Posterior vena cava (tissue), 2 donors: ENCODE measurements around the gene KIF3B. TPM values are rescaled to one million over a fixed set of nuclear protein-coding genes. Genes with fewer than 3 reads are reported as not detected.
"Not testable (repeated sequence)": the region's sequence is repeated elsewhere in the genome, so short reads cannot be mapped to it uniquely, and the experiment has no call there.

ENCODE experiments used
- DNase-seq: peaks from one replicate; pipeline ENCODE4 v3.0.0-alpha.2; 2020; ENCODE audit warnings: low spot score
- intact Hi-C, 2 donors: fragments of 100-400 bp; cut with DNase I; formaldehyde crosslinking; loops; one replicate each; pipeline versions ENCODE4 v1.14.1 to v1.14.2; 2022 to 2023
- total RNA-seq, 2 donors: library from RNA; stranded (reverse); fragmentation: NEBNext Ultra II Directional; extraction: Animal tissue kit (Norgen Biotek cat#: 25700); gene quantifications; one replicate each; pipeline ENCODE4 v1.2.1, GENCODE V29; 2021
- donor health status: DM: yes; HTN: yes; CAD: no.
- donor health status: DM: yes; HTN: yes; CAD: no.

KIF3B gene
- total RNA-seq, 2 donors from 2014 or later: 26.2 to 28.8 TPM

- DNase-seq: no peak
- intact Hi-C loops: no loop called here
Measured at GRCh38 chr20:32320305-32320704, 42.9 kb downstream of the KIF3B start.

DNA sequence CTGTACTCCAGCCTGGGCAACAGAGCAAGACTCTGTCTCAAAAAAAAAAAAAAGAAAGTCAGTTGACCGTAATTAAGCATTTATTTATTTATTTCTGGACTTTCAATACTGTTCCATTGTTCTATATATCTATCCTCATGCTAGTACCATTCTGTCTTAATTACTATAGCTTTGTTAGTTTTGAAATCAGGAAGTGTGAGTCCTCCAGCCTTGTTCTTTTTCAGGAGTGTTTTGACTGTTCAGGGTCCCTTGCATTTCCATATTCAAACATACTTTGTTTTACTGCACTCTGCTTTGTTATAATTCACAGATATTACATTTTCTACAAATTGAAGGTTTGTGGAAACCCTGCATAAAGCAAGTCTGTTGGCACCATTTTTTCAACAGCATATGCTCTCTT lies 43.9 kb downstream of the KIF3B start:
- intact Hi-C loops: no loop called here
- no peak for DNase-seq

DNA sequence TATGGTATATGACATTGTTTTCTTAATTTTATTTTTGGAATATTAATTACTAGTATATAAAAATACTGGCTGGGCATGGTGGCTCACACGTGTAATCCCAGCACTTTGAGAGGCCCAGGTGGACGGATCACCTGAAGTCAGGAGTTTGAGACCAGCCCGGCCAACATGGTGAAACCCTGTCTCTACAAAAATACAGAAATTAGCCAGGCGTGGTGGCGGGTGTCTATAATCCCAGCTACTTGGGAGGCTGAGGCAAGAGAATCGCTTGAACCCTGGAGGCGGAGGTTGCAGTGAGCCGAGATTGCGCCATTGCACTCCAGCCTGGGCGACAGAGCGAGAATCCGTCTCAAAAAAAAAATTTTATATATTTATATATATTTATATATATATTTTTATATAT lies 44.8 kb downstream of the KIF3B start:
- not testable (repeated sequence) for DNase-seq

GRCh38 chr20:32323761-32324160 lies 46.3 kb downstream of the KIF3B start:
- DNase-seq, intact Hi-C loops: not testable (repeated sequence)

More for the DNA sequence above, 44.8 kb downstream of the KIF3B start:
- intact Hi-C loops: not testable (repeated sequence)

DNA sequence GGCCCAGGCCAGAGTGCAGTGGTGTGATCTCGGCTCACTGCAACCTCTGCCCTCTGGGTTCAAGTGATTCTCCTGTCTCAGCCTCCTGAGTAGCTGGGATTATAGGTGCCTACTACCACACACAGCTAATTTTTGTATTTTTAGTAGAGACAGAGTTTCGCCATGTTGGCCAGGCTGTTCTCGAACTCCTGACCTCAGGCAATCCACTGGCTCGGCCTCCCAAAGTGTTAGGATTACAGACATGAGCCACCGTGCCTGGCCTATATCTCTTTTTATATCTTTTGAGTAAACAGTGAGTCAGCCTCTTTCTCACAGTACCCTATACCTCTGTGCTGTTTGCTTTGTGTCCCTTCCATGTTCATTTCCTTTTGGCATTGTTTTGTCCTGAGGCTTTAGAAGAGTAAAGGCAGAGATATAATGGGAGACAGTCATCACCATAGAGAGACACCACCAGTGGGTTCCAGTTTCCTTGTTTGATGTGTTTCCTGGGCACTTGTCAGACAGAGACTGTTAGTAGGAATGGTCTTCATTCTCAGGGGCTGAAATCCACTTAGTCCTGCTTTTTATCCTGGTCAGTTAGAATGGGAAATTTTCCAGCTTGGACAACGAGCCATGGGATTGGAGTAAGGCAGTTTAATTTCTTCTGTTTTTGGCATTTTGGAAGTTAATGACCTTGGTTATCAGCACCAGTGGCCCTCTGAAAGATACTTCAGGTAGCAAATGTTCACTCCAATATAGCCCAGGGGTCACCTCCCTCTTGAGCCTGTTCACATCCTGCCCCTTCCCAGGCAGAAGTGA lies 48.5 kb downstream of the KIF3B start:
- no peak for DNase-seq
- intact Hi-C loops: no loop called here

DNA sequence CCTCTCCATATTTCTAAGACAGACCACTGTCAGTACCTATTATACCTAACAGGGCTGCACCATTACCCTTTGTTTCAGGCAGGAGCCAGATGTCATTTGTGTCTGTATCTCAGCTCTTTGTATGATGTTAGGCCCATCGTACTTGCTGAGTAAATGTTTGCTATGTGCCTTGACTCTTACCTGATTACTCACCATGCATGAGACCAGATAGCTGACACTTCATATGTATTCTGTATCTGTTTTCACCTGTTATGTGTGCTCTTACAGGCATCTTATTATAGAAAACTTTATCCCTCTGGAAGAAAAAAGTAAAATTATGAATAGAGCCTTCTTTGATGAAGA lies 49.0 kb downstream of the KIF3B start:
- no peak for DNase-seq
- intact Hi-C loops: no loop called here

DNA sequence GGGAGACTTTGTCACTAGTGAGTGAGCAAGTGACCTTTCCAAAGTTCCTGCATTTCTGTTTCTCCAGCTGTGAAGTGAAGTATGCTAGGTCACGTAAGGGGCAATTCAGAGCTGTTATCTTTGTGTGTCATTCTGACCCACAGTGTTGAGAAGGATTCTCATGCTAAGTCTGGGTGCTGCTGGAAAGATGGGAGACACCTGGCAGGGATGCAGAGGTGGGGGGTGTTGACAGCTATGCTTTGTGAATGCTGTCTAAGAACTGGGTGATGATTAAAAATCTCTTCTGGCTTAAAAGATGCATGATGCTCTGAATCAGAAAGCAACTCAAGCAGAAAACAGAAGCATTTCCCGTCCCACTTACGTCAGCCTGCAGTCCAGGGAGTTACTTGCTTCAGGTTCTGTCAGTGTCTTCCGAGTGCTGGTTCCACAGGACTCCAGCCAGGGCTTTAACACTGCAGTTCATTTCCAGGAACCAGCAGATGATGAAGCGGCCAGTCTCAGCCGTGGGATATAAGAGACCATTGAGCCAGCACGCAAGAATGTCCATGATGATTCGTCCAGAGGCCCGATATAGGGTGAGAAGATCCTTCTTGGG lies 49.7 kb downstream of the KIF3B start:
- DNase-seq: no peak
- intact Hi-C loops: no loop called here

- intact Hi-C loops: no loop called here
- no peak for DNase-seq
Measured at GRCh38 chr20:32329817-32330554, 52.5 kb downstream of the KIF3B start.

- DNase-seq: no peak
- intact Hi-C loops: no loop called here
Measured at GRCh38 chr20:32330555-32330897, 53.1 kb downstream of the KIF3B start.

- intact Hi-C loops: no loop called here
- no peak for DNase-seq
Measured at GRCh38 chr20:32332614-32333013, 55.2 kb downstream of the KIF3B start.

GRCh38 chr20:32333181-32333987 lies 55.9 kb downstream of the KIF3B start:
- DNase-seq: no peak
- intact Hi-C loops: no loop called here

- DNase-seq: peak; percentile 83
- intact Hi-C loops: no loop called here
Measured at GRCh38 chr20:32333988-32334885, 56.8 kb downstream of the KIF3B start.

- no peak for DNase-seq
- intact Hi-C loops: loop anchor here in 1 of 2 donors (2.0 kb wide), 1 partner anchor 316 kb away; no protein-coding TSS in a partner anchor
Measured at GRCh38 chr20:32336918-32337347, 59.5 kb downstream of the KIF3B start.

- intact Hi-C loops: loop anchor here in 1 of 2 donors (2.0 kb wide), 1 partner anchor 315 kb away; no protein-coding TSS in a partner anchor
- no peak for DNase-seq
Measured at GRCh38 chr20:32337937-32338661, 60.6 kb downstream of the KIF3B start.

DNA sequence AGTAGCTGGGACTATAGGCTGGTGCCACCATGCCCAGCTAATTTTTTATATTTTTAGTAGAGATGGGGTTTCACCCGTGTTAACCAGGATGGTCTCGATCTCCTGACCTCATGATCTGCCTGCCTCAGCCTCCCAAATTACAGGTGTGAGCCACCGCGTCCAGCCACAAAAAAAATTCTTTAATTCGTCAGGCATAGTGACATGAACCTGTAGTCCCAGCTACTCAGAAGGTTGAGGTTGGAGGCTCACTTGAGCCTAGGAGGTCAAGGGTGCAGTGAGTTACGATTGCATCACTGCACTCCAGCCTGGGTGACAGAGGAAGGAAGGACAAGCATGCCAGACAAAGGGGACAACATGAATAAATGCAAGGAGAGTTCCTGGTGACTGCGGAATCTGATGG lies 61.2 kb downstream of the KIF3B start:
- intact Hi-C loops: no loop called here
- no peak for DNase-seq

- no peak for DNase-seq
- intact Hi-C loops: no loop called here
Measured at GRCh38 chr20:32339116-32339515, 61.7 kb downstream of the KIF3B start.

- intact Hi-C loops, DNase-seq: not testable (repeated sequence)
Measured at GRCh38 chr20:32341053-32341452, 63.6 kb downstream of the KIF3B start.

- no peak for DNase-seq
- intact Hi-C loops: no loop called here
Measured at GRCh38 chr20:32343439-32343838, 66.0 kb downstream of the KIF3B start.
